K562 treated with DMSO at 1 percent for 12 hours (cell line): ENCODE results near the gene OR4C46. TPM values are rescaled to one million over a fixed set of nuclear protein-coding genes. Genes with fewer than 3 reads are reported as not detected.

ENCODE experiments used
- total RNA-seq: library from RNA; unstranded; fragments of 300-600 nt; gene quantifications from 2 replicates; pipeline ENCODE4 v1.2.3, GENCODE V29; 2022; ENCODE audit not compliant: insufficient read depth

OR4C46 gene
- total RNA-seq = not detected in 2 replicates

GRCh38 chr11:54603898-54604297 is at the start of gene OR4C46:
TSS of gene OR4C46 (minus strand) at chr11:54603998. CDS start at chr11:54603998, 0 bp downstream.

Other genes with a start within 250 kb of the OR4C46 start
- gene OR4A5, start 102.8 kb upstream of the OR4C46 start, total RNA-seq = not detected in 2 replicates